ENCODE measurements around the gene LRRC18.

LRRC18 gene

GRCh38 chr10:48940372-48940771 lies 732 bp upstream of the LRRC18 start:
- Histone ChIP-seq H3K9me3 (ENCODE audit: severe bottlenecking) (no peaks in the 10 kb centered on the region), H3K27ac (no peak overlapping the region), H3K36me3 (no peaks in the 10 kb centered on the region), H3K4me3 (ENCODE audit: low read depth, low read length) (no peak overlapping the region), H3K27me3 (ENCODE audit: insufficient read depth, low read depth, severe bottlenecking) (peaks cover 15% of the 10 kb centered on the region)
- DNase-seq = no peak
- no peak for TF ChIP-seq CTCF (IDR thresholded peaks at IDR 0.05; ENCODE audit: low read depth, low read length)

- no peak overlapping the region for H3K27ac ChIP-seq
- H3K9me3 ChIP-seq (ENCODE audit: severe bottlenecking) = no peaks in the 10 kb centered on the region
- no peak overlapping the region for H3K4me3 ChIP-seq (ENCODE audit: low read depth, low read length)
- TF ChIP-seq CTCF (IDR thresholded peaks at IDR 0.05; ENCODE audit: low read depth, low read length) = no peak
- no peaks in the 10 kb centered on the region for H3K36me3 ChIP-seq
- peaks cover 12% of the 10 kb centered on the region for H3K27me3 ChIP-seq (ENCODE audit: insufficient read depth, low read depth, severe bottlenecking)
- no peak for DNase-seq
Measured at GRCh38 chr10:48938990-48939536, 577 bp downstream of the LRRC18 start.

GRCh38 chr10:48938281-48938680 lies 1.4 kb downstream of the LRRC18 start:
- DNase-seq = no peak
- no peaks in the 10 kb centered on the region for H3K36me3 ChIP-seq
- H3K4me3 ChIP-seq (ENCODE audit: low read depth, low read length) = no peak overlapping the region
- H3K27me3 ChIP-seq (ENCODE audit: insufficient read depth, low read depth, severe bottlenecking) = peaks cover 12% of the 10 kb centered on the region
- no peak overlapping the region for H3K27ac ChIP-seq
- no peak for TF ChIP-seq CTCF (IDR thresholded peaks at IDR 0.05; ENCODE audit: low read depth, low read length)
- no peaks in the 10 kb centered on the region for H3K9me3 ChIP-seq (ENCODE audit: severe bottlenecking)

- no peak for TF ChIP-seq CTCF (IDR thresholded peaks at IDR 0.05; ENCODE audit: low read depth, low read length)
- Histone ChIP-seq H3K4me3 (ENCODE audit: low read depth, low read length) (no peak overlapping the region), H3K27ac (no peak overlapping the region), H3K9me3 (ENCODE audit: severe bottlenecking) (no peaks in the 10 kb centered on the region), H3K27me3 (ENCODE audit: insufficient read depth, low read depth, severe bottlenecking) (peaks cover 12% of the 10 kb centered on the region), H3K36me3 (no peaks in the 10 kb centered on the region)
- no peak for DNase-seq
Measured at GRCh38 chr10:48937796-48938195, 1.8 kb downstream of the LRRC18 start.

GRCh38 chr10:48935577-48935976 lies 4.1 kb downstream of the LRRC18 start:
- H3K36me3 ChIP-seq = no peaks in the 10 kb centered on the region
- no peak for TF ChIP-seq CTCF (IDR thresholded peaks at IDR 0.05; ENCODE audit: low read depth, low read length)
- no peak overlapping the region for H3K4me3 ChIP-seq (ENCODE audit: low read depth, low read length)
- H3K27ac ChIP-seq = no peak overlapping the region
- H3K9me3 ChIP-seq (ENCODE audit: severe bottlenecking) = no peaks in the 10 kb centered on the region
- no peak for DNase-seq
- peaks cover 7% of the 10 kb centered on the region for H3K27me3 ChIP-seq (ENCODE audit: insufficient read depth, low read depth, severe bottlenecking)
